Raji (cell line): ENCODE data around the gene PREB.

Experiments
- POLR2A ChIP-seq: IDR thresholded peaks from 2 replicates; pipeline ENCODE4 v1.6.1; 2011; ENCODE audit warnings: low read depth, low read length, control low read depth; ENCODE audit not compliant: insufficient read depth

PREB gene

GRCh38 chr2:27093430-27094352, 40.7 kb downstream of the PREB start:
- no peak for TF ChIP-seq POLR2A

- TF ChIP-seq POLR2A: no peak
Measured at GRCh38 chr2:27092696-27093429, 41.6 kb downstream of the PREB start.

DNA sequence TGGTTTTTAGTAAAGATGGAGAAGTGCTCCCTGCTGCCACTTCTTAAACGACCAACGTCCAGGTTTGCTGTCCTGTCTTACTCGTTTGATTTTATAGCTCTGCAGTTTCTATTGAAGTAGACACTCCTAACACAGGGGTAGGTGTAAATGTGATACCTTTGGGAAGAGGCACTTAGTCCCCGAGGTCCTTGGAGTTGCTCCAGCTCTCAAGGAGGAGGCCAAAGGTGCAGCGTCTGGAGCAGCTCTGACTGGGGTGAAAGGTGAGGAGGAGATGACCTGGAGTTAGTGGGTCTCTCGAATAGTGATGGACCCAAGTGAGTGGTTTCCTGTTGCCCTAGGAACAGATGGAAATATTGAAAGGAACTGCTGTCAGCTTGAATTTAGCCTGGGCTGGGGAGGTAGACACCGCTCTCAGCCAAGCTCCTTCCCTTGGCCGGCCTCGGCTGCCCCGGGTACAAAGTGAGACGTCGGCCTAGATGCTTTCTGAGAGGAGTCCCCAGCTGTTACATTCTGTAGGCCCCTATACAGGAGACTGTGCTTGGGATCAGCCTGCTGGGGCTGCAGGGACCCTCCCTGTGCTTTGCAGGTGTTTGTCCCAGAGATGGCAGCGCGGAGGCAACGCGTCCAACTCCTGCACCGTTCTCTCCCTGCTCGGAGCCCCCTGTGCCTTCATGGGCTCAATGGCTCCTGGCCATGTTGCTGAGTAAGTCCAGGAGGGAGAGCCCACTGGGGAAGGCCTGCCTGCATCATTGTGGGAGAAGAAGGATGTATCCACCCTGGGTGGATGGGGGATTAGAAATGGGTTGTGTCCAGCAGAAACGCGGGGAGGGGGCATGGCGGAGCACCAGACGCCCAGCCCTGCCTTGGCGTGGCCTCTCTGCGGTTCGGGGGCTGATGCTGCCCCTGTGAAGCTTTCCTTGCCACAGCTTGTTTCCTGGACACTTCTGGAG, 42.4 kb downstream of the PREB start:
- TF ChIP-seq POLR2A: no peak

- TF ChIP-seq POLR2A: no peak
Measured at GRCh38 chr2:27089111-27089954, 45.1 kb downstream of the PREB start.

DNA sequence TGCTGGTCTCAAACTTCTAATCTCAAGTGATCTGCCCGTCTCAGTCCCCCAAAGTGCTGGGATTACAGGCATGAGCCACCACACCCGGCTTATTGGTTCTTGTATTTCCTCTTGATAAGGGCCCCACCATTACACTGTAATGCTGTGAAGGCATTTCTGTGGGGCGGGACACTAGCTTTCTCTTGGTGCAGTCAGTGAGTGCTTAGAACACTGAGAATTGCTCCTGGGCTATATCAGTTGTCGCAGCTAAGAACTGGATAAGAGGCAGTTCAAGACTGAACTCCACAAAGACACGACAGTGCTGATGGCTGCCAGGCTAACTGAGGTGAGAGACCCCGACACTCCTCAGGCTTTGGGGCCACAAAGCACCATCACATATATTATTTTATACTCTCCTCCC, 45.8 kb downstream of the PREB start:
- TF ChIP-seq POLR2A: no peak

GRCh38 chr2:27087823-27088410, 46.5 kb downstream of the PREB start:
- TF ChIP-seq POLR2A: no peak

DNA sequence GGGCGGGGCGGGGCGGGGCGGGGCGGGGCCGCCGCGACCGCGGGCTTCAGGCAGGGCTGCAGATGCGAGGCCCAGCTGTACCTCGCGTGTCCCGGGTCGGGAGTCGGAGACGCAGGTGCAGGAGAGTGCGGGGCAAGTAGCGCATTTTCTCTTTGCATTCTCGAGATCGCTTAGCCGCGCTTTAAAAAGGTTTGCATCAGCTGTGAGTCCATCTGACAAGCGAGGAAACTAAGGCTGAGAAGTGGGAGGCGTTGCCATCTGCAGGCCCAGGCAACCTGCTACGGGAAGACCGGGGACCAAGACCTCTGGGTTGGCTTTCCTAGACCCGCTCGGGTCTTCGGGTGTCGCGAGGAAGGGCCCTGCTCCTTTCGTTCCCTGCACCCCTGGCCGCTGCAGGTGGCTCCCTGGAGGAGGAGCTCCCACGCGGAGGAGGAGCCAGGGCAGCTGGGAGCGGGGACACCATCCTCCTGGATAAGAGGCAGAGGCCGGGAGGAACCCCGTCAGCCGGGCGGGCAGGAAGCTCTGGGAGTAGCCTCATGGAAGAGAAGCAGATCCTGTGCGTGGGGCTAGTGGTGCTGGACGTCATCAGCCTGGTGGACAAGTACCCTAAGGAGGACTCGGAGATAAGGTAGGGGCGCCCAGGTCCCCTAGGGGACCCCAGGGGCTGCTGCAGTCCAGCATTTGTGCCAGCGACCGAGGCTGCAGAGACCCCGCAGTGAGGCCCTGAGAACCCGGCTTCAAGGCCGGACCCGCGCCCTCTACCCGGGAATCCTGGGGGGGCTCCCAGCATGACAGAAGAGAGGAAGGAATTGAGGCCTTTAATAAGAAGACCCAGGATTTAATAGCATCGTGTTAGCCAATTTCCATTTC, 47.5 kb downstream of the PREB start, which contains the start of gene KHK:
KHK (plus strand) TSS at position 49 of the 870 bp plus-strand sequence; CDS start at position 537, 488 bp downstream.
- peak; percentile 83 for TF ChIP-seq POLR2A

DNA sequence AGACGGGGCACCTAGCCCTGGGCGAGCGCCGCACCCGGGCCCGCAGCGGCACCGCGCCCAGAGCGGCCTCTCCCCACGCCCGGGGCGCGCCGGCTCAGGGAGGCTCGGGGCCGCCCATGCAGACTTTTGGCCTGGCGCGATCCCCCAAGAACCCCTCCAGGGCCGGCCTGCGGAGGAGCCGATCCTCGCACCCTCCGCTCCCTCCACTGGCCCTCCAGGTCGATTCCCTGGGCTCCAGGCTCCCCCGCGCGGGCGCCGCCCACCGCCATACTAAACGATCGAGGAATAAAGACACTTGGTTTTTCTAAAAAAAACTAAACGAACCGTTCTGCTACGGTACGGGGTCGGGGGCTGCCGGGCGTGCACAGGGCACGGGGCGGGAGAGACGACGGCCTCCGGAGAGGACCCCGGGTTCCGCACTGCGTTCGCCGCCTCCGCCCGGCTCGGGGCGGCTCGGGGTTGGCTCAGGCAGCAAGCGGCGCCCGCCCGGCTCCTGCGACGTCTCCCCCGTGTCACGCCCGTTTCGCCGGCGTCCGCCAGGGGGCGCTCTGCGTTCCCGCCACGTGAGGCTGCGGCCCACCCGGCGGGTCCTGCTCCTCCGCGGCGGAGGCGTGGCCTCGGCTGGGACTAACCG, 48.2 kb downstream of the PREB start:
- TF ChIP-seq POLR2A: peak; percentile 64; the same call in 1 of the 2 replicates

GRCh38 chr2:27085673-27086089, 48.8 kb downstream of the PREB start:
- no peak for TF ChIP-seq POLR2A

DNA sequence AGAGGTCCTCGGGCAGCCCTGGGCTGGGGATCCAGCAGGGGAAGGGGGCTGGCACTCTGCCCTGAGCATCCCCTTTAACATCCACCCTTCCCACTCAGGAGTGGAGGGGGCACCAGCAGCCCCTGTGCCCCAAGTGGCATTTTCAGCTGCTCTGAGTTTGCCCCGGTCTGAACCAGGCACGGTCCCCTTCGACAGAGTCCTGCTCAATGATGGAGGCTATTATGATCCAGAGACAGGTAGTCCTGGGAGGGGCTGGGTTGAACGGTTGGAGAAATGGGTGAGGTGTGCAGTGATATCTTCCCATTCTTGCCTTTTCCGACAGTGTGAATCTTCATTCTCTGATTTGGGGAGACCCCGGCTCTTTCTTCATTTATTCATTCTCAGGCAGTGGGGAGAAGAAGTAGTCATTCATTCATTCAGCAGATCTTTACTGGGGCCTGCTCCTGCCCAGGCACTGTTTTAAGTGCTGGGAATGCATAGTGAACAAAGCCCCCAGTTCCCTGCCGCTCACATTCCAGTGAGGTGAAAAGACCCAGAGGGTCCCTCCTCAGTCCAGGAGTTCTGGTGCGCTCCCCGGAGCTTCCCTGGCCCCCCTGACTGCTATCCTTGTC, 49.3 kb downstream of the PREB start:
- no peak for TF ChIP-seq POLR2A

- no peak for TF ChIP-seq POLR2A
Measured at GRCh38 chr2:27084297-27085061, 50.0 kb downstream of the PREB start.
